SK-N-SH (cell line): ENCODE measurements around the gene ABCA4. TPM values are rescaled to one million over a fixed set of nuclear protein-coding genes. Genes with fewer than 3 reads are reported as not detected.

Experiments
- CTCF ChIA-PET: fragments of 300-600, 350-600 bp; formaldehyde crosslinking; extraction: SDS; loops from one replicate; lab custom pipeline; 2021; lab: Yijun Ruan, JAX
- POLR2A ChIA-PET: fragments of 350-600 bp; sonication (Branson Sonifier 250); formaldehyde crosslinking; extraction: SDS; loops from one replicate; lab custom pipeline; 2020; ENCODE audit warnings: antibody characterized with exemption, inconsistent platforms; lab: Yijun Ruan, JAX
- DNase-seq: peaks from one replicate; pipeline ENCODE4 v3.0.0; 2012
- H2AFZ ChIP-seq: fragments of 200-600 bp; sonication (generic); 2 replicates; pipeline ENCODE4 v1.8.1; 2016; ENCODE audit warnings: antibody characterized with exemption, mild to moderate bottlenecking, low read depth
- H3F3A ChIP-seq: fragments of 200-600 bp; sonication (generic); replicated peaks from 2 replicates; pipeline ENCODE3; 2016; ENCODE audit warnings: antibody characterized with exemption, mild to moderate bottlenecking; ENCODE audit not compliant: insufficient read depth
- H3K27ac ChIP-seq, 2 experiments: fragments of 200-500 bp in 1 of 2; fragments of 200-600 bp in 1 of 2; sonication (Bioruptor generic) in 1 of 2; sonication (generic), shearing (Covaris generic) in 1 of 2; 2 replicates each; pipeline versions ENCODE4 v1.5.1 to v1.6.1; 2014 to 2016; ENCODE audit warnings: low read depth in 2 of 2, inconsistent platforms in 1 of 2, low read length in 1 of 2, mild to moderate bottlenecking in 1 of 2, mixed read lengths in 1 of 2
- H3K27me3 ChIP-seq: fragments of 200-600 bp; sonication (generic), shearing (Covaris generic); 2 replicates; pipeline ENCODE4 v1.6.1; 2016; ENCODE audit warnings: mixed run types; ENCODE audit not compliant: insufficient read depth
- H3K36me3 ChIP-seq, 2 experiments: fragments of 200-500 bp in 1 of 2; fragments of 200-600 bp in 1 of 2; sonication (Bioruptor generic) in 1 of 2; sonication (generic) in 1 of 2; replicated peaks in 1 of 2; 2 replicates each; pipeline versions ENCODE3 to v1.5.1; 2014 to 2016; ENCODE audit warnings: low read length in 1 of 2, mild to moderate bottlenecking in 1 of 2; ENCODE audit not compliant: insufficient read depth in 2 of 2, control insufficient read depth in 1 of 2
- H3K4me1 ChIP-seq, 2 experiments: fragments of 200-500 bp in 1 of 2; fragments of 200-600 bp in 1 of 2; sonication (Bioruptor generic) in 1 of 2; sonication (generic), shearing (Covaris generic) in 1 of 2; 2 replicates each; pipeline versions ENCODE4 v1.5.1 to v1.6.1; 2014 to 2016; ENCODE audit warnings: low read depth in 1 of 2, low read length in 1 of 2, mixed run types in 1 of 2; ENCODE audit not compliant: insufficient read depth in 2 of 2, control insufficient read depth in 1 of 2
- H3K4me2 ChIP-seq: fragments of 200-600 bp; sonication (generic), shearing (Covaris generic); 2 replicates; pipeline ENCODE4 v1.6.1; 2017; ENCODE audit warnings: mixed run types
- H3K4me3 ChIP-seq, 2 experiments: fragments of 200-500 bp in 1 of 2; fragments of 200-600 bp in 1 of 2; sonication (Bioruptor generic) in 1 of 2; sonication (generic), shearing (Covaris generic) in 1 of 2; 2 replicates each; pipeline versions ENCODE4 v1.5.1 to v1.8.1; 2014 to 2016; ENCODE audit warnings: low read depth in 2 of 2, inconsistent platforms in 1 of 2, low read length in 1 of 2, mild to moderate bottlenecking in 1 of 2, mixed read lengths in 1 of 2, moderate library complexity in 1 of 2
- H3K79me2 ChIP-seq: fragments of 200-600 bp; sonication (generic); 2 replicates; pipeline ENCODE4 v1.8.1; 2017; ENCODE audit warnings: mild to moderate bottlenecking; ENCODE audit not compliant: insufficient read depth
- H3K9ac ChIP-seq: fragments of 200-600 bp; sonication (generic); 2 replicates; pipeline ENCODE4 v1.6.1; 2017; ENCODE audit warnings: mixed run types
- H3K9me2 ChIP-seq: fragments of 200-600 bp; sonication (generic); 2 replicates; pipeline ENCODE4 v1.6.1; 2017; ENCODE audit warnings: mixed run types
- H3K9me3 ChIP-seq: fragments of 200-600 bp; sonication (generic); 2 replicates; pipeline ENCODE4 v1.6.1; 2017; ENCODE audit warnings: mixed run types, mild to moderate bottlenecking, moderate library complexity
- H4K20me1 ChIP-seq: fragments of 200-600 bp; sonication (generic); 2 replicates; pipeline ENCODE4 v1.6.1; 2017; ENCODE audit warnings: mild to moderate bottlenecking, mixed run types; ENCODE audit not compliant: insufficient read depth
- CHD2 ChIP-seq: fragments of 150-350 bp; IDR thresholded peaks from 2 replicates; pipeline ENCODE4 v1.6.1; 2018; ENCODE audit warnings: low read length; ENCODE audit not compliant: partially characterized antibody
- ELF1 ChIP-seq: IDR thresholded peaks from 2 replicates; pipeline ENCODE4 v1.4.0; 2012
- FOSL2 ChIP-seq: IDR thresholded peaks from 2 replicates; pipeline ENCODE4 v1.4.0; 2012; ENCODE audit warnings: low read depth, mild to moderate bottlenecking, moderate library complexity, borderline replicate concordance
- FOXJ3 ChIP-seq: sonication (generic); formaldehyde crosslinking; IDR thresholded peaks from 2 replicates; pipeline ENCODE4 v1.5.1; 2020; ENCODE audit warnings: mild to moderate bottlenecking, missing genetic modification reagents
- FOXM1 ChIP-seq: IDR thresholded peaks from 2 replicates; pipeline ENCODE4 v1.4.0; 2012; ENCODE audit warnings: low read depth, mild to moderate bottlenecking
- GABPA ChIP-seq: IDR thresholded peaks from 2 replicates; pipeline ENCODE4 v1.4.0; 2012; ENCODE audit warnings: low read depth, mild to moderate bottlenecking
- GATA2 ChIP-seq: sonication (generic); formaldehyde crosslinking; IDR thresholded peaks from 2 replicates; pipeline ENCODE4 v1.5.0; 2020; ENCODE audit warnings: mild to moderate bottlenecking, missing genetic modification reagents
- MAX ChIP-seq: IDR thresholded peaks from 2 replicates; pipeline ENCODE4 v1.4.0; 2012; ENCODE audit warnings: low read depth
- POLR2AphosphoS5 ChIP-seq: IDR thresholded peaks from 2 replicates; pipeline ENCODE4 v1.6.1; 2012; ENCODE audit warnings: low read depth, low read length
- RCOR1 ChIP-seq: fragments of 150-350 bp; IDR thresholded peaks from 2 replicates; pipeline ENCODE4 v1.6.1; 2017; ENCODE audit warnings: antibody characterized with exemption, low read length
- REST ChIP-seq: IDR thresholded peaks from 2 replicates; pipeline ENCODE4 v1.6.1; 2012; ENCODE audit warnings: mild to moderate bottlenecking, low read depth, low read length, moderate library complexity
- RFX5 ChIP-seq: IDR thresholded peaks from 2 replicates; pipeline ENCODE4 v1.6.1; 2012; ENCODE audit warnings: mild to moderate bottlenecking, improper control_type of control experiment, low read length
- TAF1 ChIP-seq: IDR thresholded peaks from 2 replicates; pipeline ENCODE4 v1.6.1; 2012; ENCODE audit warnings: low read depth, mild to moderate bottlenecking, low read length, moderate library complexity, borderline replicate concordance
- TCF12 ChIP-seq: IDR thresholded peaks from 2 replicates; pipeline ENCODE4 v1.4.0; 2012
- USF2 ChIP-seq: fragments of 150-350 bp; IDR thresholded peaks from 2 replicates; pipeline ENCODE4 v1.6.1; 2017; ENCODE audit warnings: antibody characterized with exemption, low read length, low read depth, borderline replicate concordance
- YY1 ChIP-seq: IDR thresholded peaks from 2 replicates; pipeline ENCODE4 v1.4.0; 2012; ENCODE audit warnings: low read depth, mild to moderate bottlenecking
- ZBTB33 ChIP-seq: IDR thresholded peaks from 2 replicates; pipeline ENCODE4 v1.4.0; 2012; ENCODE audit warnings: low read depth, borderline replicate concordance
- WGBS: methylation state at CpG from one replicate; pipeline ENCODE4 v1.1.6; 2017; ENCODE audit warnings: low lambda C conversion rate; 5-methylcytosine and 5-hydroxymethylcytosine counted together
- polyA plus RNA-seq, 3 experiments: library from polyadenylated mRNA; depleted of rRNA; stranded (reverse); fragments of >200 nt; gene quantifications; 2 replicates each; pipeline ENCODE4 v1.2.3, GENCODE V29; 2012

Gene ABCA4
- polyA plus RNA-seq, 1 of the 3 experiments (the other 2 are of a cell fraction) = 0.03 TPM

- Histone ChIP-seq H3K36me3 (no peaks in the 10 kb centered on the region), H3K9me3 (no peaks in the 10 kb centered on the region), H3K4me3 (no peak overlapping the region), H3K9me2 (no peaks in the 10 kb centered on the region), H4K20me1 (no peaks in the 10 kb centered on the region), H3K4me2 (no peak overlapping the region), H3F3A (no peaks in the 10 kb centered on the region), H3K79me2 (no peaks in the 10 kb centered on the region), H3K4me1 (peaks cover 0 to 1% of the 10 kb centered on the region in 2 experiments; a peak in 1 of 4 replicates), H3K27ac (no peak overlapping the region), H3K9ac (no peak overlapping the region), H2AFZ (no peak overlapping the region), H3K27me3 (no peaks in the 10 kb centered on the region)
- no peak for DNase-seq
- POLR2A ChIA-PET = no interaction called here
- WGBS = 95% methylated on average over 9 of the region's 20 CpGs
- CTCF ChIA-PET = interaction anchor here (1.6 kb wide), 1 partner anchor 38 kb away, joined by 5 read pairs; no protein-coding TSS in a partner anchor
- TF ChIP-seq ELF1 (no peak), FOSL2 (no peak), POLR2AphosphoS5 (no peak), RCOR1 (no peak), REST (no peak), GABPA (no peak), USF2 (no peak), YY1 (no peak), FOXJ3 (CRISPR knock-in tag) (no peak)
Measured at GRCh38 chr1:94001397-94002045, 119.4 kb downstream of the ABCA4 start.

- ChIA-PET CTCF (interaction anchor here (1.6 kb wide), 1 partner anchor 39 kb away, joined by 5 read pairs; no protein-coding TSS in a partner anchor), POLR2A (no interaction called here)
- no peak overlapping the region for H3K4me3 ChIP-seq
- no peaks in the 10 kb centered on the region for H3K36me3 ChIP-seq
- no peak overlapping the region for H3K9ac ChIP-seq
- no peaks in the 10 kb centered on the region for H4K20me1 ChIP-seq
- no peaks in the 10 kb centered on the region for H3K9me2 ChIP-seq
- no peak for DNase-seq
- no peak overlapping the region for H3K27ac ChIP-seq
- no peaks in the 10 kb centered on the region for H3K27me3 ChIP-seq
- H3K4me2 ChIP-seq = no peak overlapping the region
- peaks cover 0 to 4% of the 10 kb centered on the region in 2 experiments; a peak in 1 of 4 replicates for H3K4me1 ChIP-seq
- no peaks in the 10 kb centered on the region for H3K79me2 ChIP-seq
- H3F3A ChIP-seq = no peaks in the 10 kb centered on the region
- no peaks in the 10 kb centered on the region for H3K9me3 ChIP-seq
- H2AFZ ChIP-seq = no peak overlapping the region
- 80% methylated on average over 9 of the region's 12 CpGs for WGBS
- no peak for TF ChIP-seq ZBTB33
- TF ChIP-seq RFX5 = no peak
- no peak for TF ChIP-seq CHD2
- TF ChIP-seq POLR2AphosphoS5 = no peak
- TF ChIP-seq USF2 = no peak
- TF ChIP-seq TCF12 = no peak
- TF ChIP-seq TAF1 = no peak
- no peak for TF ChIP-seq GATA2 (CRISPR knock-in tag)
- TF ChIP-seq RCOR1 = no peak
- TF ChIP-seq FOXM1 = no peak
- no peak for TF ChIP-seq MAX
Measured at GRCh38 chr1:94000510-94001282, 120.3 kb downstream of the ABCA4 start.
